Lower leg skin (tissue), 4 donors: ENCODE measurements around the gene RAB40AL. TPM values are rescaled to one million over a fixed set of nuclear protein-coding genes. Genes with fewer than 3 reads are reported as not detected.
A peak's percentile ranks its signal among the peaks of the same experiment; 100 is the strongest.
"Not testable (repeated sequence)": the region's sequence is repeated elsewhere in the genome, so short reads cannot be mapped to it uniquely, and the experiment has no call there.

Experiments
- DNase-seq, 2 donors: peaks; one replicate each; pipeline ENCODE4 v3.0.0-alpha.2; 2019; ENCODE audit warnings: low spot score in 2 of 2
- H3K4me3 ChIP-seq: fragments of 200-600 bp; sonication (generic); 2 replicates; pipeline ENCODE4 v1.5.1; 2017; ENCODE audit warnings: mild to moderate bottlenecking, low read depth; ENCODE audit not compliant: poor library complexity, severe bottlenecking
- POLR2A ChIP-seq, 2 donors: fragments of 450-650 bp; IDR thresholded peaks; one replicate each; pipeline ENCODE4 v1.6.1; 2016 to 2017; ENCODE audit warnings: antibody characterized with exemption in 2 of 2, mild to moderate bottlenecking in 1 of 2, moderate library complexity in 1 of 2
- WGBS, 2 donors: methylation state at CpG; one replicate each; pipeline ENCODE4 v1.1.5; 2018; 5-methylcytosine and 5-hydroxymethylcytosine counted together
- intact Hi-C: fragments of 100-400 bp; cut with DNase I; formaldehyde crosslinking; loops from one replicate; pipeline ENCODE4 v1.15.0; 2023; ENCODE audit warnings: low total_unique reads
- total RNA-seq, 4 donors: library from RNA; depleted of rRNA; stranded (reverse); fragments of >200 nt; gene quantifications; one replicate each; pipeline ENCODE4 v1.1.0, GENCODE V29; 2016
- TF ChIP-seq, protein P1 (sequence below), 3 donors: fragments of 450-650 bp; IDR thresholded peaks; one replicate each; pipeline ENCODE4 v1.5.1; 2016; ENCODE audit warnings: antibody characterized with exemption in 3 of 3, mild to moderate bottlenecking in 3 of 3, moderate library complexity in 2 of 3

Gene RAB40AL, protein sequence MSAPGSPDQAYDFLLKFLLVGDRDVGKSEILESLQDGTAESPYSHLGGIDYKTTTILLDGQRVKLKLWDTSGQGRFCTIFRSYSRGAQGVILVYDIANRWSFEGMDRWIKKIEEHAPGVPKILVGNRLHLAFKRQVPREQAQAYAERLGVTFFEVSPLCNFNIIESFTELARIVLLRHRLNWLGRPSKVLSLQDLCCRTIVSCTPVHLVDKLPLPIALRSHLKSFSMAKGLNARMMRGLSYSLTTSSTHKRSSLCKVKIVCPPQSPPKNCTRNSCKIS
- 1 to 10 TPM in 1 of 4 donors, under 1 TPM in 1, not detected in 2; 0.42 to 1.0 TPM for total RNA-seq

DNA sequence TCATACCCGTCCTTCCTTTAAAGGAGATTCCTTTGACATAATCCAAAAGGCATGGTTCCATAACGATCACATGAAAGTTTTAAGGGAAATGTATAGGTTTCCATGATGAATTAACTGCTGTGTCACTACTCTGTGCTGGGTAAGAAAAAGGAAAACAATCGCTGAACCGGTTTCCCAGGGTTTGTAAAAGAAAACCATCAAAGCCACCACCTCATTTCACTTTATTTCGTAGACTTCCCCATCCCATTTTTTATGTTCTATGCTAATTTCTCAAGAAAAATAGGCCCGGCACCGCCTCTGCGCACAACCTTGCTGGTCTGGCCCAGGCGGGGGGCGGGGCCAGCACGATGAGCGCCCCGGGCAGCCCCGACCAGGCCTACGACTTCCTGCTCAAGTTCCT is at the start of gene RAB40AL:
TSS of gene RAB40AL (plus strand) at position 301 of the 400 bp plus-strand sequence. CDS start at position 348, 47 bp downstream.
- intact Hi-C loops, H3K4me3 ChIP-seq, DNase-seq: not testable (repeated sequence)
- 80 to 98% methylated on average over 15 of the region's 15 CpGs for WGBS, 2 donors

DNA sequence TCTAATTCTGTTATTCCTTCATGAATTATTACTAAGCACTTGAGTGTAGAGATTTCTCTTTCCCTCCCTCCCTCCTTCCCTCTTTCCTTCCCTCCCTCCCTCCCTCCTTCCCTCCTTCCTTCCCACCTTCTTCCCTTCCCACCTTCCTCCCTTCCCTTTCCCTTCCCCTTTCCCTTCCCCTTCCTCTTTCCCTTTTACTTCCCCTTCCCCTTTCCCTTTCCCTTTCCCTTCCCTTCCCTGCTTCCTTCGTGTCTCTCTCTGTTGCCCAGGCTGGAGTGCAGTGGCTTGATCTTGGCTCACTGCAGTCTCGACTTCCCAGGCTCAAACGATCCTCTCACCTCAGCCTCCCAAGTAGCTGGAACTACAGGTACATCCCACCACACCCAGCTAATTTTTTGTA is 49.4 kb upstream of the RAB40AL start:
- intact Hi-C loops = no loop called here
- TF ChIP-seq POLR2A (IDR thresholded peaks at IDR 0.05) = no peak
- TF ChIP-seq, protein P1, sequence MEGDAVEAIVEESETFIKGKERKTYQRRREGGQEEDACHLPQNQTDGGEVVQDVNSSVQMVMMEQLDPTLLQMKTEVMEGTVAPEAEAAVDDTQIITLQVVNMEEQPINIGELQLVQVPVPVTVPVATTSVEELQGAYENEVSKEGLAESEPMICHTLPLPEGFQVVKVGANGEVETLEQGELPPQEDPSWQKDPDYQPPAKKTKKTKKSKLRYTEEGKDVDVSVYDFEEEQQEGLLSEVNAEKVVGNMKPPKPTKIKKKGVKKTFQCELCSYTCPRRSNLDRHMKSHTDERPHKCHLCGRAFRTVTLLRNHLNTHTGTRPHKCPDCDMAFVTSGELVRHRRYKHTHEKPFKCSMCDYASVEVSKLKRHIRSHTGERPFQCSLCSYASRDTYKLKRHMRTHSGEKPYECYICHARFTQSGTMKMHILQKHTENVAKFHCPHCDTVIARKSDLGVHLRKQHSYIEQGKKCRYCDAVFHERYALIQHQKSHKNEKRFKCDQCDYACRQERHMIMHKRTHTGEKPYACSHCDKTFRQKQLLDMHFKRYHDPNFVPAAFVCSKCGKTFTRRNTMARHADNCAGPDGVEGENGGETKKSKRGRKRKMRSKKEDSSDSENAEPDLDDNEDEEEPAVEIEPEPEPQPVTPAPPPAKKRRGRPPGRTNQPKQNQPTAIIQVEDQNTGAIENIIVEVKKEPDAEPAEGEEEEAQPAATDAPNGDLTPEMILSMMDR (IDR thresholded peaks at IDR 0.05) = no peak
- 65 to 89% methylated on average over 3 of the region's 3 CpGs for WGBS, 2 donors
- no peak for DNase-seq
- no peak overlapping the region for H3K4me3 ChIP-seq

DNA sequence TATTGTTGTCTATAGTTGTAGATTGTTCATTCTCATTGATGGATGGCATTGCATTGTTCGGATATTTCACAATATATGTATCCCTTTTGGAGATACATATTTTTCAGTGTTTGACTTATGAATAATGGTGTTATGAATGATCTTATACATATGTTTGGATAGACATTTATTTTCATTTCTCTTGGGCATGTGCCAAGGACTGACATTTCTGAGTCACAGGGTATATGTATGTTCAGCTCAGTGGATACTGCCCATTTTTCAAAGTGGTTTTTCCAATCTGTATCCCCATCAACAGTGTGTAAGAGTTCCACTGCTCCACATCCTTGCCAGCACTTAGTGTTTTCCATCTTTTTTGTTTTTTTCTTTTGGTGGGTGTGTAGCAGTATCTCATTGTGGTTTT is 45.0 kb upstream of the RAB40AL start:
- 81 to 95% methylated on average over 1 of the region's 1 CpG for WGBS, 2 donors
- intact Hi-C loops = no loop called here
- TF ChIP-seq POLR2A (IDR thresholded peaks at IDR 0.05) = no peak
- TF ChIP-seq, protein P1 (IDR thresholded peaks at IDR 0.05) = no peak
- H3K4me3 ChIP-seq = no peak overlapping the region
- no peak for DNase-seq

DNA sequence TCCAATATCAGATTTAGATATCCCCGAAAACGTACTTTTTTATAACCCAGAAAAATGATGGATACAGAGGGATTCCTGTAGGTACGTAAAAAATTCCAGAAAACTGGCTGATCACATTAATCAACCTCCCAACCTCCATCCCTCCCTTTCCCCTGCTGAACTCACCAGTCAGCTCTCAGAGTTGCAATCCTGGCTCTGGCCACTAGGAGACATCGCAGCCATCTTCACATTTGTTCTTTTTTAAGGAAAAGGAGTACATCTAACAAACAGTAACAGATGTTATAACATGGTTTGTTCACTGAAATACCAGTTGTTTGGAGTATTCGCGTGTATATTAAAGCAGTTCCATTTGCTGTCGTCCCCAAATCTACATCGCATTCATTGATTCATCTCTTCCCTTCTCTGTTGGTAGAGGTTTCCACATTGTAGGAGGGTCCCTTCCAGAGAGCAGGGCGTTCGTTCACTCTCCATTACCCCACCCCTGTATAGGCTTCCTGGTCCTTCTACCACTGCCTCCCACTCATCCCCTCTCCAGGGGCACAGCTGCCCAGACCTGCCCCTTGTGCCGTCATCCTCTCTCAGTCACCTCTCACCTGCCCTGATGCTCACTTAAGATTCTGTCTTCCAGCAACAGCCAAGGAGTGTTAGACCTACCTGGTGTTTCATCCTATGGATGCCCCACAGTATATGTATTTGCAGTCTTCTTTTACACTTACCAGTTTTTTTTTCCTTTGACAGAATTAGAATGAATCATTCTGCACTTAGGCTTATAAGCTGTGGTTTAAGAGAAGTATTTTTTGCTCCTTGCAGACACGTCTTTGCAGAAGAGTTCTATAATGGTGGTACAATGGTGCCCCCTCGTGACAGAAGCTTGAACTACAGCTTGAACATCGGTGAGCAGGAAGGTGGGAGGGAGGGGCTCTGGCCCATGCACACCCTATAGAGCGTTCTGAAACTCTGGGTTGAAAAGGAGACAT is 36.8 kb upstream of the RAB40AL start:
- 36 to 41% methylated on average over 15 of the region's 15 CpGs for WGBS, 2 donors
- no peak overlapping the region for H3K4me3 ChIP-seq
- intact Hi-C loops = no loop called here
- no peak for TF ChIP-seq POLR2A (IDR thresholded peaks at IDR 0.05)
- TF ChIP-seq, protein P1 (IDR thresholded peaks at IDR 0.05) = no peak
- peak; percentile 29 to 88 for DNase-seq

DNA sequence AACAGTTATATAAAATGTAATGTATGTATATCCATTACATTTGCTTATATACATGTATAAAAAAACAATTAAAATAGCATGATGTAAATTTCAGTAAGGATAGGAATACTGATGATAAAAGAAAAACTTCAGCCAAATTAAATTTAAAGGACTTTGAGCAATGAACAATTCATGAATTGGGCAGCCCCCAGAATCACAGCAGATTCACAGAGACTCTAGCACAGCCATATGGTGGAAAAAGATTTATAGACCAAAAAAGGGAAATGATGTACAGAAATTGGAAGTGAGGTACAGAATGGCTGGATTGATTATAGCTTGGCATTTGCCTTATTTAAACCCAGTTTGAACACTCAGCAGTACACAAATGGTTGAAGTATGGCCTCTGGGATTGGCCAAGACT is 34.7 kb upstream of the RAB40AL start:
- no peak overlapping the region for H3K4me3 ChIP-seq
- no peak for DNase-seq
- TF ChIP-seq, protein P1 (IDR thresholded peaks at IDR 0.05) = no peak
- no peak for TF ChIP-seq POLR2A (IDR thresholded peaks at IDR 0.05)
- intact Hi-C loops = no loop called here
